ENCODE data around the gene MTA2.
"Not testable (repeated sequence)": the region's sequence is repeated elsewhere in the genome, so short reads cannot be mapped to it uniquely, and the experiment has no call there.

The MTA2 gene

GRCh38 chr11:62573592-62574362 lies 27.9 kb downstream of the MTA2 start, which contains the start of gene EEF1G:
Gene EEF1G, minus strand, starts transcription at chr11:62573891. Its CDS starts 49 bp downstream, at chr11:62573842.
- peaks cover 40% of the 10 kb centered on the region for H3K36me3 ChIP-seq
- no peaks in the 10 kb centered on the region for H3K9me3 ChIP-seq
- no peak for TF ChIP-seq CTCF (IDR thresholded peaks at IDR 0.05; ENCODE audit: low read depth, low read length)
- peak within 1 kb of the TSS; percentile 92 for H3K4me3 ChIP-seq (ENCODE audit: low read depth, low read length)
- H3K27me3 ChIP-seq: no peaks in the 10 kb centered on the region
- peak; percentile 94 for DNase-seq
- H3K4me1 ChIP-seq: no peaks in the 10 kb centered on the region

GRCh38 chr11:62573006-62573591 lies 28.6 kb downstream of the MTA2 start:
- H3K4me3 ChIP-seq (ENCODE audit: low read depth, low read length): peak overlapping the region; percentile 92
- H3K4me1 ChIP-seq: no peaks in the 10 kb centered on the region
- H3K36me3 ChIP-seq: peaks cover 44% of the 10 kb centered on the region
- H3K9me3 ChIP-seq: no peaks in the 10 kb centered on the region
- no peak for DNase-seq
- TF ChIP-seq CTCF (IDR thresholded peaks at IDR 0.05; ENCODE audit: low read depth, low read length): no peak
- H3K27me3 ChIP-seq: no peaks in the 10 kb centered on the region

GRCh38 chr11:62572431-62572830 lies 29.2 kb downstream of the MTA2 start:
- no peak for TF ChIP-seq CTCF (IDR thresholded peaks at IDR 0.05; ENCODE audit: low read depth, low read length)
- Histone ChIP-seq H3K27me3 (no peaks in the 10 kb centered on the region), H3K4me1 (no peaks in the 10 kb centered on the region), H3K36me3 (peaks cover 44% of the 10 kb centered on the region), H3K9me3 (no peaks in the 10 kb centered on the region), H3K4me3 (ENCODE audit: low read depth, low read length) (peak overlapping the region; percentile 92)
- no peak for DNase-seq

GRCh38 chr11:62571493-62571892 lies 30.2 kb downstream of the MTA2 start:
- H3K4me1 ChIP-seq; H3K27me3 ChIP-seq; H3K4me3 ChIP-seq (ENCODE audit: low read depth, low read length); H3K9me3 ChIP-seq; DNase-seq: not testable (repeated sequence)
- peaks cover 54% of the 10 kb centered on the region for H3K36me3 ChIP-seq

GRCh38 chr11:62570903-62571302 lies 30.8 kb downstream of the MTA2 start:
- not testable (repeated sequence) for H3K4me1 ChIP-seq; H3K4me3 ChIP-seq (ENCODE audit: low read depth, low read length); DNase-seq; H3K27me3 ChIP-seq; H3K9me3 ChIP-seq
- peaks cover 60% of the 10 kb centered on the region for H3K36me3 ChIP-seq

- DNase-seq: no peak
- no peaks in the 10 kb centered on the region for H3K4me1 ChIP-seq
- no peak for TF ChIP-seq CTCF (IDR thresholded peaks at IDR 0.05; ENCODE audit: low read depth, low read length)
- no peaks in the 10 kb centered on the region for H3K9me3 ChIP-seq
- no peaks in the 10 kb centered on the region for H3K27me3 ChIP-seq
- H3K36me3 ChIP-seq: peaks cover 65% of the 10 kb centered on the region
- no peak overlapping the region for H3K4me3 ChIP-seq (ENCODE audit: low read depth, low read length)
Measured at GRCh38 chr11:62569611-62570010, 32.1 kb downstream of the MTA2 start.

GRCh38 chr11:62567018-62567633 lies 34.5 kb downstream of the MTA2 start:
- no peaks in the 10 kb centered on the region for H3K4me1 ChIP-seq
- no peaks in the 10 kb centered on the region for H3K9me3 ChIP-seq
- TF ChIP-seq CTCF (IDR thresholded peaks at IDR 0.05; ENCODE audit: low read depth, low read length): no peak
- H3K4me3 ChIP-seq (ENCODE audit: low read depth, low read length): no peak overlapping the region
- peaks cover 71% of the 10 kb centered on the region for H3K36me3 ChIP-seq
- no peaks in the 10 kb centered on the region for H3K27me3 ChIP-seq
- no peak for DNase-seq
